KMS-11 (cell line): ENCODE results near the gene PRR15L.
"Not testable (repeated sequence)": the region's sequence is repeated elsewhere in the genome, so short reads cannot be mapped to it uniquely, and the experiment has no call there.

Source experiments
- H2AFZ ChIP-seq: fragments of 200-600 bp; sonication (generic); 2 replicates; pipeline ENCODE4 v1.6.1; 2016; ENCODE audit warnings: antibody characterized with exemption, mixed run types, low read depth
- H3K27ac ChIP-seq: fragments of 200-600 bp; sonication (generic); 2 replicates; pipeline ENCODE4 v1.6.1; 2016; ENCODE audit warnings: mild to moderate bottlenecking, mixed run types
- H3K27me3 ChIP-seq: fragments of 200-600 bp; sonication (generic); 2 replicates; pipeline ENCODE4 v1.6.1; 2017; ENCODE audit warnings: mild to moderate bottlenecking, low read depth, mixed run types, moderate library complexity; ENCODE audit not compliant: insufficient read depth
- H3K36me3 ChIP-seq: fragments of 200-600 bp; sonication (generic); 2 replicates; pipeline ENCODE4 v1.6.1; 2017; ENCODE audit warnings: mild to moderate bottlenecking, mixed run types; ENCODE audit not compliant: insufficient read depth
- H3K4me1 ChIP-seq: fragments of 200-600 bp; sonication (generic); 2 replicates; pipeline ENCODE4 v1.6.1; 2016; ENCODE audit warnings: mild to moderate bottlenecking, low read depth, mixed run types; ENCODE audit not compliant: poor library complexity, severe bottlenecking
- H3K4me2 ChIP-seq: fragments of 200-600 bp; sonication (generic); 2 replicates; pipeline ENCODE4 v1.7.0; 2016; ENCODE audit warnings: mild to moderate bottlenecking, mixed run types
- H3K4me3 ChIP-seq: fragments of 200-600 bp; sonication (generic); IDR thresholded peaks from 2 replicates; pipeline ENCODE4 v1.6.1; 2017; ENCODE audit warnings: low read depth, low read length, mixed read lengths; ENCODE audit not compliant: insufficient read depth
- H3K79me2 ChIP-seq: fragments of 200-600 bp; sonication (generic); 2 replicates; pipeline ENCODE4 v1.6.1; 2016; ENCODE audit warnings: low read depth, mixed run types; ENCODE audit not compliant: insufficient read depth
- H3K9ac ChIP-seq: fragments of 200-600 bp; sonication (generic); 2 replicates; pipeline ENCODE4 v1.6.1; 2016; ENCODE audit warnings: mild to moderate bottlenecking, mixed run types
- H4K20me1 ChIP-seq: fragments of 200-600 bp; sonication (generic); 2 replicates; pipeline ENCODE4 v1.6.1; 2016; ENCODE audit warnings: mild to moderate bottlenecking, mixed run types; ENCODE audit not compliant: insufficient read depth
- CTCF ChIP-seq: fragments of 200-600 bp; sonication (generic); conservative IDR thresholded peaks from 2 replicates; pipeline ENCODE4 v1.6.1; 2017; ENCODE audit warnings: low read depth, mild to moderate bottlenecking, antibody characterized with exemption, low read length, moderate library complexity, mixed read lengths

PRR15L gene

DNA sequence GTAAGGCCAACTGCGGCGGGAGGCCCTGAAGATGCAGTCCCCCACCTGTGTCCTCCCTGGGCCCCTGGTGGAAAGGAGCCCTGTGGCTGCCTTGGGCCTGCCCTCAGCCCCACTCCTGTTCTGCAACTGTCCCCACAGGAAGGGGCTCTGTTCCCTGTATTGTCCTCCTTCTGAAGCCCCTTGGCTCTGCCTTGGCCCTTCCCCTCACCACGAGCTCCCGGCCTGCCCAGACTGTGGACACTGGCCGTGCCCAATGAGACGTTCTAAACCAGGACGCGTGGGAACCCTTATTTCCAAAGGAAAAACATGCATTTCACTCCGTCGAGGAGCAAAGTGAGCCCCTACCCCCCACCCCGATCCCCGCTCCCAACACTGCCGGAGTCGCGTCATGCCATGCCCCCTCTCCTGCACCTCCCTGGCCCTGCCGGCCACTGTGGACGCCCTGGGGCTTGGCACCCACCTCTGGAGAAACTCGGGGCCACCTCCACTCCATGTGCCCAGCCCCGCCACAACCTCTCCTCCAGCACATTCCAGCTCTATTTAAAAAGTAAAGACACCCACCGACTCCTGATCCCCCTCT is 29.8 kb downstream of the PRR15L start:
- H3K36me3 ChIP-seq = no peaks in the 10 kb centered on the region

GRCh38 chr17:47925678-47925988 is 32.0 kb downstream of the PRR15L start:
- no peaks in the 10 kb centered on the region for H3K36me3 ChIP-seq

More for the DNA sequence above, 29.8 kb downstream of the PRR15L start:
- H3K79me2 ChIP-seq = no peaks in the 10 kb centered on the region
- H3K27me3 ChIP-seq = no peaks in the 10 kb centered on the region
- no peak for TF ChIP-seq CTCF
- H3K4me3 ChIP-seq = no peak overlapping the region
- no peak overlapping the region for H3K27ac ChIP-seq
- H3K4me2 ChIP-seq = no peak overlapping the region
- H3K9ac ChIP-seq = no peak overlapping the region
- H2AFZ ChIP-seq = no peak overlapping the region
- H3K4me1 ChIP-seq = no peaks in the 10 kb centered on the region
- no peaks in the 10 kb centered on the region for H4K20me1 ChIP-seq

DNA sequence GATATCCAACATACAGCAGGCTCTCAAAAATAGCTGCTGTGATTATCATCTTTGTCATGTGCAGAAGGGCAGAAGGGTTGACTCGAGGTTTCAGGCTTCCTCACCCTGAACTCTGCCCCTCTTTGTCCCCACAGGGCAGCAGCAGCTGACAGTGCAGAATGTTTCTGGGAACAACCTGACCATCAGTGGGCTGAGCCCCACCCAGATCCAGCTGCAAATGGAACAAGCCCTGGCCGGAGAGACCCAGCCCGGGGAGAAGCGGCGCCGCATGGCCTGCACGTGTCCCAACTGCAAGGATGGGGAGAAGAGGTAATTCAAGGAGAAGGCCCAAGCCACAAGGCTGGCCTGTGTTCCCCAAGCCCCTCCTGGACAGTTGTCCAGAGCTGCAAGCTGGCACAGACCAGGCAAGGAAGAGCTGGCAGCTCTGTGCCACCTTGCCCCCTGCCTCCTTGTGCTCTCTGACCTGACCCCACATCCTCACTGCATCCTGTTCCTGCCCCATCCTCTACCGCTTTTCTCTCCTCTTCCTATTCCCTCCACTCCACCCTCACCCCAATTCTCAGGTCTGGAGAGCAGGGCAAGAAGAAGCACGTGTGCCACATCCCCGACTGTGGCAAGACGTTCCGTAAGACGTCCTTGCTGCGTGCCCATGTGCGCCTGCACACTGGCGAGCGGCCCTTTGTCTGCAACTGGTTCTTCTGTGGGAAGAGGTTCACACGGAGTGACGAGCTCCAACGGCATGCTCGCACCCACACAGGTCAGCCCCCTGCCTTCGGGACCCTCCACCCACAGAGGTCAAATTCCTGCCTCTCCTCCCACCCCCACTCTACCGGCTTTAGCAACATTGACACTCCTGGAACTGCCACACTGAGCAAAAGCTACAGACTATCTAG is 32.7 kb downstream of the PRR15L start:
- TF ChIP-seq CTCF = no peak
- Histone ChIP-seq H3K27ac (no peak overlapping the region), H3K4me3 (no peak overlapping the region), H3K4me2 (no peak overlapping the region), H4K20me1 (no peaks in the 10 kb centered on the region), H3K79me2 (no peaks in the 10 kb centered on the region), H3K27me3 (no peaks in the 10 kb centered on the region), H2AFZ (no peak overlapping the region), H3K4me1 (no peaks in the 10 kb centered on the region), H3K36me3 (no peaks in the 10 kb centered on the region), H3K9ac (no peak overlapping the region)

More at GRCh38 chr17:47925678-47925988, 32.0 kb downstream of the PRR15L start:
- Histone ChIP-seq H2AFZ (no peak overlapping the region), H4K20me1 (no peaks in the 10 kb centered on the region), H3K79me2 (no peaks in the 10 kb centered on the region), H3K27ac (no peak overlapping the region), H3K4me3 (no peak overlapping the region), H3K4me2 (no peak overlapping the region), H3K4me1 (no peaks in the 10 kb centered on the region), H3K27me3 (no peaks in the 10 kb centered on the region), H3K9ac (no peak overlapping the region)
- no peak for TF ChIP-seq CTCF

DNA sequence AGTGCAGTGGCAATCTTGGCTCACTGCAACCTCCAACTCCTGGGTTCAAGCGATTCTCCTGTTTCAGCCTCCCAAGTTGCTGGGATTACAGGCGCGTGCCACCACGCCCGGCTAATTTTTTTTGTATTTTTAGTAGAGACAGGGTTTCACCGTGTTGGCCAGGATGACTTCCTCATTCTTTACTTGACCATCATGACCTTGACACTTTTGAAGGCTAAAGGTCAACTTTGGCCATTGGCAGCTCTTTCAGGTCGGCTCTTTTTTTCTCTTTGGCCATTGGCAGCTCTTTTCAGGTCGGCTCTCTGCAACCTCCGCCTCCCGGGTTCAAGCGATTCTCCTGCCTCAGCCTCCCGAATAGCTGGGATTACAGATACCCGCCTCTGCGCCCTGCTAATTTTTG is 37.8 kb downstream of the PRR15L start:
- H3K4me1 ChIP-seq, H3K9ac ChIP-seq, H3K79me2 ChIP-seq, H3K27ac ChIP-seq, H3K27me3 ChIP-seq, H2AFZ ChIP-seq, H4K20me1 ChIP-seq, H3K4me2 ChIP-seq, H3K4me3 ChIP-seq, H3K36me3 ChIP-seq: not testable (repeated sequence)

DNA sequence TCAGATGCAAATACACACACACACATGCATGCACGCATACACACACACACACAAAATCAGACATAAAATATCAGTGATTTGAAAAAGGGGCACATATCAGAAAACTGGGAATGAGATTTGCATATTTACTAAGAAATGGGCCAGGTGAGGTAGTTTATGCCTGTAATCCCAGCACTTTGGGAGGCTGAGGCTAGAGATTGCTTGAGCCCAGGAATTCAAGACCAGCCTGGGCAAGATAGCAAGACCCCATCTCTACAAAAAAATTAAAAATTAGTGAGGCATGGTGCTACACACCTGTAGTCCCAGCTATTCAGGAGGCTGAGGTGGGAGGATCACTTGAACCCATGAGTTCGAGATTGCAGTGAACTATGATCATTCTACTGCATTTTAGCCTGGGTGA is 38.7 kb downstream of the PRR15L start:
- no peak for TF ChIP-seq CTCF
- Histone ChIP-seq H3K36me3 (no peaks in the 10 kb centered on the region), H3K4me1 (no peaks in the 10 kb centered on the region), H3K27me3 (no peaks in the 10 kb centered on the region), H3K9ac (no peak overlapping the region), H3K79me2 (no peaks in the 10 kb centered on the region), H3K4me2 (no peak overlapping the region), H2AFZ (no peak overlapping the region), H3K4me3 (no peak overlapping the region), H3K27ac (no peak overlapping the region), H4K20me1 (no peaks in the 10 kb centered on the region)
